ENCODE results near the gene SOX18. TPM values are rescaled to one million over a fixed set of nuclear protein-coding genes. Genes with fewer than 3 reads are reported as not detected.

Gene SOX18
- total and polyA plus RNA-seq, 2 of the 13 experiments (the other 11 are each of a cell fraction or from before 2014, with no cell fraction given) = 1.6 to 1.9 TPM

GRCh38 chr20:64035933-64036345 lies 13.5 kb downstream of the SOX18 start, which contains the start of gene C20orf204 (continued):
- TF ChIP-seq ZNF780A (CRISPR knock-in tag; IDR thresholded peaks at IDR 0.05) (peak; percentile 77; the same call in 1 of the 2 replicates), FOXM1 (CRISPR knock-in tag; IDR thresholded peaks at IDR 0.05) (no peak), ZNF510 (CRISPR knock-in tag; IDR thresholded peaks at IDR 0.05; ENCODE audit: low read depth) (no peak), REST (IDR thresholded peaks at IDR 0.05; ENCODE audit: borderline replicate concordance in 1 of 2, low read depth in 1 of 2, low read length in 2 of 2) (peak in 1 of 2 experiments; percentile 26; a peak in 1 of 4 replicates), MYNN (CRISPR knock-in tag; IDR thresholded peaks at IDR 0.05; ENCODE audit: low read depth) (no peak), MYC (CRISPR knock-in tag; IDR thresholded peaks at IDR 0.05; ENCODE audit: borderline replicate concordance) (peak; percentile 85), CBX2 (IDR thresholded peaks at IDR 0.05; ENCODE audit: low read depth, low read length) (no peak), CBX2 (CRISPR knock-in tag; IDR thresholded peaks at IDR 0.05; ENCODE audit: low read depth) (no peak), PRMT3 (CRISPR knock-in tag; IDR thresholded peaks at IDR 0.05; ENCODE audit: borderline replicate concordance, low read depth) (no peak), TRIM22 (IDR thresholded peaks at IDR 0.05) (no peak), ZNF138 (CRISPR knock-in tag; IDR thresholded peaks at IDR 0.05; ENCODE audit: low read depth) (peak; percentile 84; the same call in 1 of the 2 replicates), ZNF224 (CRISPR knock-in tag; IDR thresholded peaks at IDR 0.05) (peak; percentile 93), RBFOX2 (IDR thresholded peaks at IDR 0.05; ENCODE audit: low read depth, low read length) (peak; percentile 93), PITX1 (CRISPR knock-in tag; IDR thresholded peaks at IDR 0.05) (peak; percentile 49), ATRX (CRISPR knock-in tag; IDR thresholded peaks at IDR 0.05; ENCODE audit: borderline replicate concordance) (no peak), PLRG1 (conservative IDR thresholded peaks at IDR 0.05) (no peak), ZNF558 (CRISPR knock-in tag; IDR thresholded peaks at IDR 0.05; ENCODE audit: borderline replicate concordance) (peak; percentile 95; the same call in 1 of the 2 replicates), ZNF3 (CRISPR knock-in tag; IDR thresholded peaks at IDR 0.05) (no peak), HDAC1 (CRISPR knock-in tag; IDR thresholded peaks at IDR 0.05) (peak; percentile 75; the same call in 1 of the 2 replicates), ZSCAN12 (CRISPR knock-in tag; IDR thresholded peaks at IDR 0.05) (no peak), CBX5 (CRISPR knock-in tag; IDR thresholded peaks at IDR 0.05; ENCODE audit: borderline replicate concordance) (no peak; the same call in 1 of the 2 replicates), HOXD1 (CRISPR knock-in tag; IDR thresholded peaks at IDR 0.05) (peak; percentile 48; the same call in 1 of the 2 replicates), ZBTB7B (CRISPR knock-in tag; IDR thresholded peaks at IDR 0.05) (peak; percentile 74), ZNF124 (CRISPR knock-in tag; IDR thresholded peaks at IDR 0.05) (peak; percentile 66; the same call in 1 of the 2 replicates)

Measured in HepG2 (cell line).